NCI-H1092 treated with DMSO at 0.1 percent for 48 hours (cell line): ENCODE measurements around the gene PDE9A.
"Not testable (repeated sequence)": the region's sequence is repeated elsewhere in the genome, so short reads cannot be mapped to it uniquely, and the experiment has no call there.

ENCODE experiments used
- DNase-seq: peaks from one replicate; lab custom pipeline; 2025; lab: John Stamatoyannopoulos, UW

The PDE9A gene

DNA sequence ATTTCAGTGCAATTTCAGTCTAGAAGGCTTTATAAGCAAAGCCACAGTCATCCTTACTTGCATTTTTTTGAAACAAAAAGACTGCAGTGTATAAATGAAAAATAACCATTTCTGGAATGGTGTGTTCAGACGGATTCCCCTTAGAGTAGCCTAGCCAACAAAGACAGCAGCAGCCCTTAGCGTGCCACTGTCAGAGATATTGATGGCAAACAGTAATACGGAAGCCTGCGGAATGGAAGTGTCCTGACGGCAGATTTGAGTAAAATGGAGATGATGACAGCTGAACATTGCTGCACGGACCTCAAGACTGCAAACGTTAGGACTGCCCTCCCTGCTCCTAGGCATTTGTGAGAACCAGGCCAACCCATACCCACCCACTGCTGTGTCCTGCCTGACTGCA is 54.7 kb downstream of the PDE9A start:
- DNase-seq: no peak

DNA sequence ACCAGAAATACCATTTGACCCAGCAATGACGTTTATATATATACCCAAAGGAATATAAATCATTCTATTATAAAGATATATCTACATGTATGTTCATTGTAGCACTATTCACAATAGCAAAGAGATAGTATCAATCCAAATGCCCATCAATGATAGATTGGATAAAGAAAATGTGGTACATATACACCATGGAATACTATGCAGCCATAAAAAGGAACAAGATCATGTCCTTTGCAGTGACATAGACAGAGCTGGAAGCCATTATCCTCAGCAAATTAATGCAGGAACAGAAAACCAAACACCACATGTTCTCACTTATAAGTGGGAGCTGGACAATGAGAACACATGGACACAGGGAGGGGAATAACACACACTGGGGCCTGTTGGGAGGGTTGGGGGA is 55.5 kb downstream of the PDE9A start:
- not testable (repeated sequence) for DNase-seq

GRCh38 chr21:42711667-42712066 is 58.2 kb downstream of the PDE9A start:
- no peak for DNase-seq

GRCh38 chr21:42715427-42715826 is 62.0 kb downstream of the PDE9A start:
- DNase-seq: not testable (repeated sequence)

DNA sequence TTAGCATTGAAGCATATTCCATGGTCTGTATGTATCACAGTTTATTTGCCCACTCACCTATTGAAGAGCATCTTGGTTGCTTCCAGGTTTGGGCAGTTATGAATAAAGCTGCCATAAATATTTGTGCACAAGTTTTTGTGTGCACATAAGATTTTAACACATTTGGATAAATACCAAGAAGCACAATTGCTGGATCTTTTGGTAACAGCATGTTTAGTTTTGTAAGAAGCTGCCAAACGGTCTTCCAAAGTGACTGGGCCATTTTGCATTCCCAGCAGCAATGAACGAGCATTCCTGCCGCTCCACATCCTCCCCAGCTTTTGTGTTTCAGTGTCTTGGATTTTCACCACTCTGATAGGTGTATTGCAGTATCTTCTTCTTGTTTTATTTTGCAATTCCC is 62.7 kb downstream of the PDE9A start:
- DNase-seq: no peak

DNA sequence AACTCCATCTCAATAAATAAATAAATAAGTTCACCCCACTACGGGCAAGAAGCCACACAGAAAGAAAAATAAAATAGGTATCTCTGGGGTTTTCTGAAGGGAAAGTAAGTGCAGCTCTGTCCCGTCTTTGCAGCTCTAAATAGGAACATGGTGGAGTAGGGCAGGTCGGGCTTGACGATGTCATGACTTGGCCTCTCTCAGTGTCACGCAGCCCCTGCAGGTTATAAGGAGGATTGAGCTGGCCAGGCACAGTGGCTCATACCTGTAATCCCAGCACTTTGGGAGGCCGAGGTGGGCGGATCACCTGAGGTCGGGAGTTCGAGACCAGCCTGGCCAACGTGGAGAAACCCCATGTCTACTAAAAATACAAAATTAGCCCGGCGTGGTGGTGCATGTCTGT is 67.1 kb downstream of the PDE9A start:
- DNase-seq: not testable (repeated sequence)

DNA sequence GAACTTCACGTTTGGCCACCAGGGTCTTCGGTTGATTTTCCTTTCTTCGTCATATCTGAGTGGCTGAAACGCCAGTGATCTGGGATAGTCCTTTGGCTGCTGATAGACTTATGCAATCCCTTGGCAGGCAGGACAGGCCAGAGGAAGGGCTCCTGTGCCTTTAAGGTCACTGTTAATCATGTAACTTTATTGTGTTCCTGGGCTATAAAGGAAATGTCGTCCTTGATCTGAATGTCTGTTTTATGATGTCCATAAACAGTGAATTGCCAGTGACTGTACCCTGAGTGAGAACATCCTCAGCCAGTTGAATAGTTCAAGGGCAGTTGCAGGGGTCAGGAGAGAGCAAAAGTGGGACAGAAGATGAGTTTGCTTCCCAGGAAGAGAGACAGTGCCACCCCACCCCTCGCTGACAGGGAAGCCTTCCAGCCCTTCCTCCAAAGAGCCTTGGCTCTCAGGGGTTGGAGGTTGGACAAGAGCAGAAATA is 68.0 kb downstream of the PDE9A start:
- DNase-seq: no peak

DNA sequence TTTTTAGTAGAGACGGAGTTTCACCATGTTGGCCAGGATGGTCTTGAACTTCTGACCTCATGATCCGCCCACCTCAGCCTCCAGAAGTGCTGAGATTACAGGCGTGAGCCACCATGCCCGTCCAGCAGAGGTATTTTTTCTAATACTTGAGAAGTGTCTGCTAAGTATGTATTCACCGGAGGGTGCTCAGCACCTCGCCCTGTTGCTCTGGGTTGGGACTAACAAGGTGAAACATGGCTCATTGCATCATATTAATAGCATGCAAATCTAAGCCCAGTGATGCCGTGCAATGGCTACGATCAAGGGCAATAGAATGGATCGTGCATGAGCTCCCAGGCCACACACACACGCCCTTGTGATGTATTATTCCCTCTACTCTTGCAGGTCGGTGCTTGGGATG is 68.7 kb downstream of the PDE9A start:
- no peak for DNase-seq

GRCh38 chr21:42722808-42723473 is 69.5 kb downstream of the PDE9A start:
- DNase-seq: no peak

DNA sequence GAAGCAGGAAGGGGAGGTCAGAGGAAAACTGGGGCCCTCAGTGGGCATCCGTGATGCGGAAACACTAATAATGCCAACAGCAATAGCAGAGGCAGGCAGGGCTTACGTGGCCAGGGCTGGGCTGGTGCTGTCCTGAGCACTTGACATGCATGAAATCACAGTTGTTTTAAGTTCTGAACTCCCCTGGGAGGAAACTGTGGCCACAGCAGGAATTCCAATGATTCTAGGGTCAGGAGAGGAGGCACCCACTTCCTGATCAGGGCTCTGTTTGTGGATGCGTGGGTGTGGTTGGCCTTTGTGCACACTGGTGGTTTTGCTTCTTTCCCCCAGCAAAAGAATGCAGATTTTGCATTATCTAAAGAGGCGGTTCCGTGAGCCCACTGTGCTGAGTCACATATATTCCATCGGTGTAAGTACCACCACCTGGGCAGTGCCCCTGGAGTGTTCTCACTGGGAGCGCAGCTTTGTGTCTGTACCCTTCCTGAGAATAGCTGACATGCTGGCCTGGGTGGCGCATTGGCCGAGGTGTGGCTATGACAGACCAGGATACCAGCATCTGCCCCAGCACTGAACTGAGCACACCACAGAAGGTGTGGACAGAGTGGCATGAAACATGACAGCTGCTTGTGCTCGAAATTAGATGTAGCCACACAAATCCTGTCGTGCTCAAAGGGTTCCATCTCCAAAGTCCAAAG is 71.0 kb downstream of the PDE9A start:
- no peak for DNase-seq

GRCh38 chr21:42725416-42725930 is 72.1 kb downstream of the PDE9A start:
- DNase-seq: no peak

DNA sequence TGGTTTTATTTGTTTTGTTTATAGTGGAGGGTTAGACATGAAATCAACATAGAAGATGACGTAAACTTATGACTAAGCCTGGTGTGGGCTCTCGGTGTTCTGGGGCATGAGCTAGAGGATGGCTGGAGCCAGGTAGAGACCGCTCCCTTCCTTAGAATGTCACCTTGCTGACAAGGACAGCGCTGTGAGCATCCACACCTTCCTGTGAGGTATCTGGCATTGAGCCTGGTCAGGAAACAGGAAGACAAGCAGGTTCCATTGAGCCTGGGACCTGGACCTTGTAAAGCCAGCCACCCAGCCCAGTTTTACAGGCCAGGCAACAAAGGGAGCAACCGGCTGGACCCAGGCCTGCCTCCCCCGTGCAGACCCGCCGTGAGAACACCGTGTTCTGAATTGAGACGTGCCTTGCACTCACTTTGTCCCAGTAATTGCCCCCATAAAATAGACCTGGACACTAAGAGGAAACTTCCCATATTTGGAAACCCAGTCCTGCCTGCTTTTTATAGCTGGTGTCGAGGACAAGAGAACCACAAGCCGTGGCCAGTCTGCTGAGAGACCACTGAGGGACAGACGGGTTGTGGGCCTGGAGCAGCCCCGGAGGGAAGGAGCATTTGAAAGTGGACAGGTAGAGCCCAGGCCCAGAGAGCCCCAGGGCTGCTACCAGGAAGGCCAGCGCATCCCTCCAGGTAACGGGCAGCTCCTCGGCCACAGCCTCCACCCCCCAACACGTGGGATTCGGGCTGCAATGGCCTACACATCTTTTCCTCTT is 78.0 kb downstream of the PDE9A start:
- DNase-seq: no peak

DNA sequence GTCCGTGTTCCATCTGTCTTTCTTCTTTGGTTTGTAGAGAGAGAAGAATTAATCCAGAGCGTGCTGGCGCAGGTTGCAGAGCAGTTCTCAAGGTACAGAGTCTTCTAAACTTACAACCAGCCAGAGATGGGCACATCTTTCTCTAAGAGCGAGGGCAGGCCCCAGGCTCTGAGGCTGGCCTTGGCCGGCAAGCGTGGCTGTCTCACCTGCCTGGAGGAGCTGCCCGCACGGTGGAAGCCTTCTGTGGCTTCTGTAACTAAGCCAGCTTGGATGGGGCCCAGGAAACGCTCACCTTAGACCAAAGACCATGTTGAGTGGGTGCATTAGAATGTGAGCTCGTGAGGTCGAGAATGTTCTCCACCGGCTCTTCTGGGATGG is 78.6 kb downstream of the PDE9A start:
- no peak for DNase-seq

DNA sequence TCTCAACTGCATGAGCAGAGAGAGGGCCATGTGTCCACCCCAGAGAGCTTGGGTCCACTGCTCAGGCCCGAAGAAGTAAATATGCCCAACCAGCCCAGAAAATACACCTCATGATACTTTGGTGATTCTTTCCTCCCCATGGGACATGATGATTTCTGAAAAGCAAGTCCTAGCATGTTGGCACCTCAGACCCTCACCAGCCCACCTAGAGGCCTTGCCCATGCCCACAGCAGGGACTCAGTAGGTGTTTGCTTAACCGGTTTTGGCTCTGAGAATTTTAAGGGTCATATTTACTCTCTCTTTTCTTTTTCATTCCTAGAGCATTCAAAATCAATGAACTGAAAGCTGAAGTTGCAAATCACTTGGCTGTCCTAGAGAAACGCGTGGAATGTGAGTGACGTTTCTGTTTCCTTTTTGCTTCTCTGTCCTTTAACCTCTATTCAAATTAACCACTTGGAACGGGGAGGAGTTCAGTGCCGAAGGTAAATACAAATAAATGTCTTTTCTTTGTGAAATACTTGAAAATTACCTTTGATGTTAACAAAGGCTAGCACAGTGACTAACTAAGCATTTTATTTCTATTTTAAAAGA is 79.7 kb downstream of the PDE9A start:
- DNase-seq: no peak

GRCh38 chr21:42733874-42734273 is 80.5 kb downstream of the PDE9A start:
- no peak for DNase-seq

- DNase-seq: no peak
Measured at GRCh38 chr21:42734323-42734971, 81.0 kb downstream of the PDE9A start.

GRCh38 chr21:42735061-42735460 is 81.6 kb downstream of the PDE9A start:
- no peak for DNase-seq

GRCh38 chr21:42735944-42736343 is 82.5 kb downstream of the PDE9A start:
- no peak for DNase-seq

GRCh38 chr21:42736646-42737350 is 83.4 kb downstream of the PDE9A start:
- DNase-seq: no peak

DNA sequence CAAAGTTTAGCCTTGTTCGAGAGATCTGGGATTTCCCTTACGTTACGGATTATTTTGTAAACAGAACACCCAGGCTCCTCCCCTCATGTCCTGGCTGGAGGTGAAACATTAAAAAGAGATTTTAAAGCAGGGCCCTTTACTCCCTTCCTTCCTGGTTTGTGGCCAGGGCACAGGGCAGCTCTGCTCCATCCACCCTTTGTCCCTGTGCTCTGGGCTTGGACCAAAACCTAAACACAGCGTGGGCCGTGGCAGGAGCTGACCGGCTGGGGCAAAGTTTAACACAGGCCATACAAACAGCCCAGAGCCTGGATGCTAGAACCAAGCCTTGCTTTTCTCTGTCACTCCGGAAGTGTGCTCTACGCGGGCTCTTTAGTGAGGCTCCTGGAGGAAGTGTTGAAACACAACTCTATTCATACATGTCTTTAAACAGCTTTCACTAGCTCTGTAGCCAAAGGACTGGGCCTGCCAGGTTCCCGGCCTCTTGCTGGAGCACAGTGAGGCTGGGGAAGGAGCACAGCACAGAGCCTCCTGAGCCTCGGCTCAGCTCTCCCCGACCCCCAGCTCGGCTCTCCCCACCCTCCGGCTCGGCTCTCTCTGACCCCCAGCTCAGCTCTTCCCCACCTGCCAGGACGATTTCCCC is 84.7 kb downstream of the PDE9A start:
- DNase-seq: no peak
